Glutamatergic neuron (in vitro differentiated cells): Measurements from ENCODE around the gene NCAM1. TPM values are rescaled to one million over a fixed set of nuclear protein-coding genes. Genes with fewer than 3 reads are reported as not detected.
A peak's percentile ranks its signal among the peaks of the same experiment; 100 is the strongest.

ENCODE experiments used
- DNase-seq: peaks from one replicate; pipeline ENCODE4 v3.0.0; 2022
- H3K27ac Mint-ChIP-seq: one replicate; pipeline ENCODE4 v1.8.0; 2020; ENCODE audit warnings: mild to moderate bottlenecking, mixed read lengths, inconsistent platforms; ENCODE audit not compliant: unreplicated experiment
- H3K27me3 Mint-ChIP-seq: one replicate; pipeline ENCODE4 v1.8.0; 2020; ENCODE audit warnings: mild to moderate bottlenecking, moderate library complexity, mixed read lengths, inconsistent platforms; ENCODE audit not compliant: unreplicated experiment
- H3K36me3 Mint-ChIP-seq: one replicate; pipeline ENCODE4 v1.8.0; 2020; ENCODE audit warnings: mild to moderate bottlenecking, mixed read lengths, inconsistent platforms; ENCODE audit not compliant: unreplicated experiment
- H3K4me1 Mint-ChIP-seq: one replicate; pipeline ENCODE4 v1.8.0; 2020; ENCODE audit warnings: mild to moderate bottlenecking, low read depth, mixed read lengths, inconsistent platforms; ENCODE audit not compliant: unreplicated experiment
- H3K4me3 Mint-ChIP-seq: one replicate; pipeline ENCODE4 v1.8.0; 2020; ENCODE audit warnings: mild to moderate bottlenecking, mixed read lengths, inconsistent platforms; ENCODE audit not compliant: unreplicated experiment
- H3K9me3 Mint-ChIP-seq: one replicate; pipeline ENCODE4 v1.8.0; 2020; ENCODE audit warnings: mild to moderate bottlenecking, moderate library complexity, mixed read lengths, inconsistent platforms; ENCODE audit not compliant: unreplicated experiment
- CTCF ChIP-seq: fragments of 200-600 bp; sonication (generic); IDR thresholded peaks from one replicate; pipeline ENCODE4 v1.5.0; 2021; ENCODE audit not compliant: partially characterized antibody, unreplicated experiment
- total RNA-seq: library from RNA; stranded (reverse); fragmentation: NEBNext Ultra II Directional; extraction: Animal tissue kit (Norgen Biotek cat#: 25700); gene quantifications from one replicate; pipeline ENCODE4 v1.2.1, GENCODE V29; 2021; ENCODE audit not compliant: unreplicated experiment

Gene NCAM1
- total RNA-seq, 1 donor from 2014 or later = 819 TPM

GRCh38 chr11:113245216-113245615 lies 284.0 kb downstream of the NCAM1 start:
- Mint-ChIP-seq H3K36me3 (peaks cover 27% of the 10 kb centered on the region), H3K27me3 (peaks cover 6% of the 10 kb centered on the region), H3K9me3 (peaks cover 7% of the 10 kb centered on the region), H3K27ac (no peak overlapping the region), H3K4me1 (peaks cover 36% of the 10 kb centered on the region), H3K4me3 (no peak overlapping the region)
- DNase-seq = no peak
- TF ChIP-seq CTCF = no peak

GRCh38 chr11:113247221-113247620 lies 286.0 kb downstream of the NCAM1 start:
- peaks cover 23% of the 10 kb centered on the region for H3K36me3 Mint-ChIP-seq
- H3K27ac Mint-ChIP-seq = peak overlapping the region; percentile 20
- no peak overlapping the region for H3K4me3 Mint-ChIP-seq
- peaks cover 26% of the 10 kb centered on the region for H3K4me1 Mint-ChIP-seq
- DNase-seq = no peak
- H3K27me3 Mint-ChIP-seq = peaks cover 6% of the 10 kb centered on the region
- TF ChIP-seq CTCF = no peak
- peaks cover 4% of the 10 kb centered on the region for H3K9me3 Mint-ChIP-seq

GRCh38 chr11:113247966-113248365 lies 286.7 kb downstream of the NCAM1 start:
- TF ChIP-seq CTCF = no peak
- Mint-ChIP-seq H3K4me3 (no peak overlapping the region), H3K36me3 (peaks cover 23% of the 10 kb centered on the region), H3K4me1 (peaks cover 22% of the 10 kb centered on the region), H3K27ac (peak overlapping the region; percentile 64), H3K9me3 (peaks cover 4% of the 10 kb centered on the region), H3K27me3 (peaks cover 6% of the 10 kb centered on the region)
- DNase-seq = no peak

- peaks cover 7% of the 10 kb centered on the region for H3K9me3 Mint-ChIP-seq
- DNase-seq = no peak
- peaks cover 23% of the 10 kb centered on the region for H3K36me3 Mint-ChIP-seq
- peaks cover 27% of the 10 kb centered on the region for H3K4me1 Mint-ChIP-seq
- H3K27ac Mint-ChIP-seq = peak overlapping the region; percentile 64
- peaks cover 2% of the 10 kb centered on the region for H3K27me3 Mint-ChIP-seq
- no peak for TF ChIP-seq CTCF
- no peak overlapping the region for H3K4me3 Mint-ChIP-seq
These were observed 287.7 kb downstream of the NCAM1 start for GRCh38 chr11:113248702-113249490.

GRCh38 chr11:113249491-113249763 lies 288.2 kb downstream of the NCAM1 start:
- DNase-seq = no peak
- H3K4me3 Mint-ChIP-seq = no peak overlapping the region
- peaks cover 2% of the 10 kb centered on the region for H3K27me3 Mint-ChIP-seq
- peaks cover 32% of the 10 kb centered on the region for H3K4me1 Mint-ChIP-seq
- H3K9me3 Mint-ChIP-seq = peaks cover 7% of the 10 kb centered on the region
- peak; percentile 25 for TF ChIP-seq CTCF
- no peak overlapping the region for H3K27ac Mint-ChIP-seq
- peaks cover 23% of the 10 kb centered on the region for H3K36me3 Mint-ChIP-seq
